Endothelial cell of hepatic sinusoid (primary cell): ENCODE results near the gene RSU1.

Experiments
- in situ Hi-C: cut with HindIII; loops from 2 replicates; pipeline ENCODE4 v1.10.0; 2017; ENCODE audit warnings: low sequenced_read_pairs

RSU1 gene

GRCh38 chr10:16689227-16689626 lies 128.0 kb downstream of the RSU1 start:
- in situ Hi-C loops = no loop called here

- in situ Hi-C loops = no loop called here
Measured at GRCh38 chr10:16686054-16686902, 130.9 kb downstream of the RSU1 start.

GRCh38 chr10:16685551-16685950 lies 131.7 kb downstream of the RSU1 start:
- in situ Hi-C loops = no loop called here

- in situ Hi-C loops = no loop called here
Measured at GRCh38 chr10:16681521-16681920, 135.7 kb downstream of the RSU1 start.

- in situ Hi-C loops = no loop called here
Measured at GRCh38 chr10:16679511-16679910, 137.7 kb downstream of the RSU1 start.

GRCh38 chr10:16675334-16675733 lies 141.9 kb downstream of the RSU1 start:
- in situ Hi-C loops = no loop called here

- in situ Hi-C loops = no loop called here
Measured at GRCh38 chr10:16674147-16674703, 143.0 kb downstream of the RSU1 start.

- in situ Hi-C loops = no loop called here
Measured at GRCh38 chr10:16673443-16673842, 143.8 kb downstream of the RSU1 start.

GRCh38 chr10:16663444-16663843 lies 153.8 kb downstream of the RSU1 start:
- in situ Hi-C loops = no loop called here

- in situ Hi-C loops = no loop called here
Measured at GRCh38 chr10:16662923-16663322, 154.3 kb downstream of the RSU1 start.

- in situ Hi-C loops = no loop called here
Measured at GRCh38 chr10:16656895-16657294, 160.3 kb downstream of the RSU1 start.

- in situ Hi-C loops = loop anchor here (5.0 kb wide), 1 partner anchor 46 kb away; no protein-coding TSS in a partner anchor
Measured at GRCh38 chr10:16653224-16653623, 164.0 kb downstream of the RSU1 start.

- in situ Hi-C loops = loop anchor here (5.0 kb wide), 1 partner anchor 45 kb away; no protein-coding TSS in a partner anchor
Measured at GRCh38 chr10:16652154-16652553, 165.1 kb downstream of the RSU1 start.

- in situ Hi-C loops = loop anchor here (5.0 kb wide), 1 partner anchor 42 kb away; no protein-coding TSS in a partner anchor
Measured at GRCh38 chr10:16649757-16650156, 167.5 kb downstream of the RSU1 start.

- in situ Hi-C loops = no loop called here
Measured at GRCh38 chr10:16648366-16648765, 168.9 kb downstream of the RSU1 start.

- in situ Hi-C loops = no loop called here
Measured at GRCh38 chr10:16646181-16647059, 170.8 kb downstream of the RSU1 start.

- in situ Hi-C loops = no loop called here
Measured at GRCh38 chr10:16644146-16644545, 173.1 kb downstream of the RSU1 start.

GRCh38 chr10:16643502-16643901 lies 173.7 kb downstream of the RSU1 start:
- in situ Hi-C loops = no loop called here

- in situ Hi-C loops = no loop called here
Measured at GRCh38 chr10:16640153-16640552, 177.1 kb downstream of the RSU1 start.

GRCh38 chr10:16639471-16639870 lies 177.8 kb downstream of the RSU1 start:
- in situ Hi-C loops = no loop called here

GRCh38 chr10:16632996-16633395 lies 184.2 kb downstream of the RSU1 start:
- in situ Hi-C loops = no loop called here
